GM12878 (cell line): ENCODE measurements around the gene LRRC14B. TPM values are rescaled to one million over a fixed set of nuclear protein-coding genes. Genes with fewer than 3 reads are reported as not detected.
"Not testable (repeated sequence)": the region's sequence is repeated elsewhere in the genome, so short reads cannot be mapped to it uniquely, and the experiment has no call there.

Experiments used
- ATAC-seq: fragments of 200-7000 bp; cut with Tn5 transposase; 3 replicates; pipeline ENCODE4 v1.9.1; 2020; ENCODE audit warnings: mild to moderate bottlenecking, moderate library complexity
- BruUV-seq: library from RNA; stranded (reverse); fragments of 400-500 nt; replicated peaks from 2 replicates; lab custom pipeline; 2021; lab: Mats Ljungman, UMichigan
- CTCF ChIA-PET: fragments of 300-600 bp; sonication (Branson Sonifier 250); formaldehyde crosslinking; extraction: SDS; loops from one replicate; lab custom pipeline; 2021; ENCODE audit warnings: inconsistent platforms; lab: Yijun Ruan, JAX
- POLR2A ChIA-PET: fragments of 350-600 bp; formaldehyde crosslinking; extraction: SDS; loops from one replicate; lab custom pipeline; 2021; ENCODE audit warnings: inconsistent platforms; lab: Charles Lee
- RAD21 ChIA-PET: fragments of 300-600 bp; sonication (Branson Sonifier 250); formaldehyde crosslinking; loops from one replicate; lab custom pipeline; 2023; ENCODE audit warnings: antibody characterized with exemption; ENCODE audit not compliant: unreplicated experiment; lab: Charles Lee
- SMC1A ChIA-PET: fragments of 300-600 bp; sonication (Branson Sonifier 250); formaldehyde crosslinking; loops from one replicate; lab custom pipeline; 2023; ENCODE audit not compliant: unreplicated experiment, uncharacterized antibody; lab: Charles Lee
- DNase-seq: peaks from one replicate; pipeline ENCODE4 v3.0.0-alpha.2; 2011; ENCODE audit warnings: low read depth, low spot score
- FAIRE-seq: peaks from 3 replicates; lab custom pipeline; 2011; peaks lifted over from hg19 to GRCh38; lab: Jason Lieb, UNC
- H2AFZ ChIP-seq: 2 replicates; pipeline ENCODE4 v1.6.0; 2011; ENCODE audit warnings: low read depth, low read length, control low read depth; ENCODE audit not compliant: control insufficient read depth
- H3K27ac ChIP-seq: 2 replicates; pipeline ENCODE4 v1.5.1; 2011; ENCODE audit warnings: control low read depth; ENCODE audit not compliant: control insufficient read depth, insufficient read depth
- H3K27me3 ChIP-seq, 2 experiments: replicated peaks in 1 of 2; 2 replicates each; pipeline versions ENCODE4 v1.6.0 to v1.6.1; 2011; ENCODE audit warnings: low read length in 1 of 2; ENCODE audit not compliant: control insufficient read depth in 2 of 2, insufficient read depth in 2 of 2
- H3K36me3 ChIP-seq, 2 experiments: 2 replicates each; pipeline ENCODE4 v1.5.1; 2011; ENCODE audit warnings: low read length in 1 of 2; ENCODE audit not compliant: control insufficient read depth in 2 of 2, insufficient read depth in 2 of 2
- H3K4me1 ChIP-seq: 2 replicates; pipeline ENCODE4 v1.6.1; 2011; ENCODE audit warnings: mild to moderate bottlenecking, low read length, moderate library complexity, mixed read lengths; ENCODE audit not compliant: control insufficient read depth, insufficient read depth
- H3K4me2 ChIP-seq: 2 replicates; pipeline ENCODE4 v1.6.0; 2011; ENCODE audit warnings: control low read depth; ENCODE audit not compliant: control insufficient read depth, insufficient read depth
- H3K4me3 ChIP-seq: fragments of 200-600 bp; sonication (generic); 2 replicates; pipeline ENCODE4 v1.5.1; 2016
- H3K79me2 ChIP-seq: 2 replicates; pipeline ENCODE4 v1.6.0; 2011; ENCODE audit warnings: low read length; ENCODE audit not compliant: control insufficient read depth, insufficient read depth
- H3K9ac ChIP-seq: 2 replicates; pipeline ENCODE4 v1.8.0; 2011; ENCODE audit warnings: low read length, control low read depth, mixed read lengths; ENCODE audit not compliant: control insufficient read depth, insufficient read depth
- H3K9me3 ChIP-seq: replicated peaks from 3 replicates; pipeline ENCODE4 v1.5.1; 2011; ENCODE audit warnings: mild to moderate bottlenecking, low read length; ENCODE audit not compliant: control insufficient read depth, insufficient read depth
- H4K20me1 ChIP-seq: 2 replicates; pipeline ENCODE4 v1.6.0; 2011; ENCODE audit not compliant: control insufficient read depth, insufficient read depth
- ETV6 ChIP-seq, 2 experiments: fragments of 450-650 bp in 1 of 2; IDR thresholded peaks in 1 of 2; conservative IDR thresholded peaks in 1 of 2; 2 replicates each; pipeline ENCODE4 v1.6.1; 2014; ENCODE audit warnings: antibody characterized with exemption in 1 of 2, borderline replicate concordance in 1 of 2, low read depth in 1 of 2, mild to moderate bottlenecking in 1 of 2, moderate library complexity in 1 of 2
- FOS ChIP-seq: IDR thresholded peaks from 3 replicates; pipeline ENCODE4 v1.6.1; 2011; ENCODE audit warnings: borderline replicate concordance; ENCODE audit not compliant: insufficient read length; ENCODE audit errors: extremely low read depth
- RCOR1 ChIP-seq: conservative IDR thresholded peaks from 2 replicates; pipeline ENCODE4 v1.6.1; 2012; ENCODE audit warnings: low read depth, low read length, improper control_type of control experiment
- SIX5 ChIP-seq: IDR thresholded peaks from 2 replicates; pipeline ENCODE4 v1.6.1; 2011; ENCODE audit warnings: mild to moderate bottlenecking, low read depth, low read length, moderate library complexity; ENCODE audit not compliant: severe bottlenecking
- SREBF1 ChIP-seq: IDR thresholded peaks from 2 replicates; pipeline ENCODE4 v1.6.1; 2012; ENCODE audit warnings: mild to moderate bottlenecking, low read length
- YY1 ChIP-seq: IDR thresholded peaks from 2 replicates; pipeline ENCODE4 v1.6.1; 2011; ENCODE audit warnings: low read depth, mild to moderate bottlenecking, low read length
- WGBS: methylation state at CpG from one replicate; pipeline ENCODE4 v1.1.6; 2016; ENCODE audit warnings: low lambda C conversion rate; ENCODE audit not compliant: insufficient replicate concordance, insufficient coverage; ENCODE audit errors: missing lambda C conversion rate; 5-methylcytosine and 5-hydroxymethylcytosine counted together
- in situ Hi-C: fragments of 300-500 bp; cut with MboI; formaldehyde crosslinking; loops from 9 replicates; pipeline ENCODE4 v1.14.3; 2018; ENCODE audit warnings: mixed read lengths
- intact Hi-C: fragments of 100-400 bp; cut with micrococcal nuclease; formaldehyde crosslinking; loops from one replicate; pipeline ENCODE4 v1.14.2; 2022; ENCODE audit not compliant: unreplicated experiment
- polyA plus RNA-seq, 11 experiments: library from polyadenylated mRNA; depleted of rRNA in 4 of 11; unstranded in 6 of 11; stranded (reverse) in 5 of 11; fragments of >200 nt; fragmentation: Nextera tagmentation in 4 of 11; fragmentation: Illumina TruSeq in 1 of 11; extraction: Ambion mirVana in 4 of 11; extraction: Trizol in 1 of 11; gene quantifications; 1 replicate in 1 of 11; 2 replicates in 10 of 11; pipeline versions ENCODE4 v1.2.1 to v1.2.3, GENCODE V29; 2011 to 2016; ENCODE audit warnings: inconsistent platforms in 2 of 11, missing spikeins in 2 of 11, low read depth in 1 of 11
- total RNA-seq, 4 experiments: library from RNA; depleted of rRNA in 3 of 4; stranded (reverse); fragments of >200 nt in 3 of 4; fragmentation: Illumina TruSeq in 1 of 4; extraction: Trizol in 1 of 4; gene quantifications; 2 replicates each; pipeline versions ENCODE4 v1.2.1 to v1.2.3, GENCODE V29; 2013 to 2021
- TF ChIP-seq, protein P1 (sequence below): fragments of 450-650 bp; IDR thresholded peaks from 2 replicates; pipeline ENCODE4 v1.6.1; 2016; ENCODE audit warnings: mild to moderate bottlenecking

The LRRC14B gene
- total and polyA plus RNA-seq, 10 of the 15 experiments (the other 5 are each of a cell fraction or from before 2014, with no cell fraction given) = 0.06 to 0.31 (median 0.13) TPM; not detected in 5

DNA sequence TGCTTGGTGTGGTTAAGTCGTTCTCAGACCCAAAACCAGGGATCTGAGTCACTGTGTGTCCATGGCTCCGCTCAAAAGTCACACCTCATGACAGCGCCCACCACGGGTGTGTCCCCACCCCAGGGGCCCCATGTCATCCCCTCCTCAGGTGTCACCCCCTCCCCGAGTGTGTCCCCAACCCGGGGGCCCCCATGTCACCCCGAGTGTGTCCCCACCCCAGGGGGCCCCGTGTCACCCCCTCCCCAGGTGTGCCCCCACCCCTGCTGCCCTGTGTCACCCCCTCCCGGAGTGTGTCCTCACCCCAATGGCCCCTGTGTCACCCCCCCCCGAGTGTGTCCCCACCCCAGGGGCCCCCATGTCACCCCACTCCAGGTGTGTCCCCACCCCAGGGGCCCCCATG lies 5.1 kb downstream of the LRRC14B start:
- no TSS peak for BruUV-seq
- Histone ChIP-seq H3K4me1 (peaks cover 9% of the 10 kb centered on the region; the same call in 1 of the 2 replicates), H4K20me1 (no peaks in the 10 kb centered on the region), H3K36me3 (no peaks in the 10 kb centered on the region), H2AFZ (no peak overlapping the region), H3K79me2 (no peaks in the 10 kb centered on the region), H3K4me3 (no peak overlapping the region), H3K9me3 (no peaks in the 10 kb centered on the region), H3K27me3 (no peaks in the 10 kb centered on the region), H3K9ac (no peak overlapping the region), H3K4me2 (no peak overlapping the region), H3K27ac (no peak overlapping the region)
- DNase-seq (no peak), FAIRE-seq (no peak), ATAC-seq (no peak)
- in situ Hi-C loops (no loop called here), intact Hi-C loops (no loop called here)
- WGBS = 23% methylated on average over 4 of the region's 10 CpGs
- CTCF ChIA-PET = no interaction called here
- no peak for TF ChIP-seq ETV6 (conservative IDR thresholded peaks at IDR 0.05 in 1 of 2, IDR thresholded peaks at IDR 0.05 in 1 of 2; ENCODE audit: borderline replicate concordance in 1 of 2, low read depth in 1 of 2)
- no peak for TF ChIP-seq YY1
- TF ChIP-seq SIX5 = no peak
- TF ChIP-seq FOS = no peak
- TF ChIP-seq, protein P1, sequence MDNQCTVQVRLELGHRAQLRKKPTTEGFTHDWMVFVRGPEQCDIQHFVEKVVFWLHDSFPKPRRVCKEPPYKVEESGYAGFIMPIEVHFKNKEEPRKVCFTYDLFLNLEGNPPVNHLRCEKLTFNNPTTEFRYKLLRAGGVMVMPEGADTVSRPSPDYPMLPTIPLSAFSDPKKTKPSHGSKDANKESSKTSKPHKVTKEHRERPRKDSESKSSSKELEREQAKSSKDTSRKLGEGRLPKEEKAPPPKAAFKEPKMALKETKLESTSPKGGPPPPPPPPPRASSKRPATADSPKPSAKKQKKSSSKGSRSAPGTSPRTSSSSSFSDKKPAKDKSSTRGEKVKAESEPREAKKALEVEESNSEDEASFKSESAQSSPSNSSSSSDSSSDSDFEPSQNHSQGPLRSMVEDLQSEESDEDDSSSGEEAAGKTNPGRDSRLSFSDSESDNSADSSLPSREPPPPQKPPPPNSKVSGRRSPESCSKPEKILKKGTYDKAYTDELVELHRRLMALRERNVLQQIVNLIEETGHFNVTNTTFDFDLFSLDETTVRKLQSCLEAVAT = no peak
- no peak for TF ChIP-seq RCOR1
- no peak for TF ChIP-seq SREBF1
- SMC1A ChIA-PET = no interaction called here
- POLR2A ChIA-PET = no interaction called here
- RAD21 ChIA-PET = no interaction called here

DNA sequence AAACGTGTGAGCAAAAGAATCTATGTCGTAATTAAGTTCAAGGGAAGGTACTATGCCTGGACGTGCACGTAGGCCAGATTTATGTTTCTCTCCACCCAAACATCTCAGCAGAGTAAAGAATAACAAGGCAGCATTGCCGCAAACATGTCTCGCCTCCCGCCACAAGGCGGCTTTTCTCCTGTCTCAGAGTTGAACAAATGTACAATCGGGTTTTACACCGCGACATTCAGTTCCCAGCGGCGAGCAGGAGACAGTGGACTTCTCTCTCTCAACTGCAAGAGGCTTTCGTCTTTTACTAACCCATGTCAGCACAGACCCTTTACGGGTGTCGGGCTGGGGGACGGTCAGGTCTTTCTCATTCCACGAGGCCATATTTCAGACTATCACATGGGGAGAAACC lies 5.7 kb downstream of the LRRC14B start:
- BruUV-seq, H3K79me2 ChIP-seq, H3K27me3 ChIP-seq, FAIRE-seq, DNase-seq, H3K27ac ChIP-seq, in situ Hi-C loops, H3K4me3 ChIP-seq, SMC1A ChIA-PET, ATAC-seq, H3K9ac ChIP-seq, H3K9me3 ChIP-seq, H4K20me1 ChIP-seq, H3K4me2 ChIP-seq, H3K36me3 ChIP-seq, POLR2A ChIA-PET, RAD21 ChIA-PET, H3K4me1 ChIP-seq, H2AFZ ChIP-seq, intact Hi-C loops, CTCF ChIA-PET: not testable (repeated sequence)
- 72% methylated on average over 15 of the region's 18 CpGs for WGBS
